ENCODE results near the gene PKN3.
"Not testable (repeated sequence)": the region's sequence is repeated elsewhere in the genome, so short reads cannot be mapped to it uniquely, and the experiment has no call there.

Gene PKN3

DNA sequence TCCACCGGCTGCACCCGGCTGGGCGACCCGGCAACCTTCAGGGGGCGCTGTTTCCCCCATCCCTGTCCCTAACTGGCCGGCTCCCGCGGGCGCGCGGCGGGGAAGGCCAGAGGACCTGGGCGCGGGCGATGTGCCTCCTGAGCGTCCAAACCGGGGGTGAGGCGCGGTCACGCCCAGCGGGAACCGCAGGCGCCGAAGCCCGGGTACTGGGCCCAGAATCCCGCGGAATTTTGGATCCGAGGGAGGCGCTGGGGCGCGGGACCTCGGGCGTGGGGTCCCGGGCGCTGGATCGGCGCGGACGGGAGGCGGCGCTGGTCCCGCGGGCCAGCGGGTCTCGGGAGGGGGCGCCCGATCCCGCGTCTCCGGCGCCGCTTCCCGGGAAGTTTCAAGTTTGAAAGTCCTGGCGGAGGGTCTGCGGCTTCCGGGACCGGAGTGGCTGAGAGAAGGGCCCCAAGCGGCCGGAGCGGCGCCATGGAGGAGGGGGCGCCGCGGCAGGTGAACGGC, at the start of gene PKN3:
Gene PKN3 (plus strand): TSS at position 59 of the 504 bp plus-strand sequence. CDS start 413 bp downstream, at position 472.
- DNase-seq (ENCODE audit: low read depth), result peak; percentile 69
- H3K4me3 ChIP-seq (ENCODE audit: low read depth, low read length), result peak within 1 kb of the TSS; percentile 66
- TF ChIP-seq, protein P1, sequence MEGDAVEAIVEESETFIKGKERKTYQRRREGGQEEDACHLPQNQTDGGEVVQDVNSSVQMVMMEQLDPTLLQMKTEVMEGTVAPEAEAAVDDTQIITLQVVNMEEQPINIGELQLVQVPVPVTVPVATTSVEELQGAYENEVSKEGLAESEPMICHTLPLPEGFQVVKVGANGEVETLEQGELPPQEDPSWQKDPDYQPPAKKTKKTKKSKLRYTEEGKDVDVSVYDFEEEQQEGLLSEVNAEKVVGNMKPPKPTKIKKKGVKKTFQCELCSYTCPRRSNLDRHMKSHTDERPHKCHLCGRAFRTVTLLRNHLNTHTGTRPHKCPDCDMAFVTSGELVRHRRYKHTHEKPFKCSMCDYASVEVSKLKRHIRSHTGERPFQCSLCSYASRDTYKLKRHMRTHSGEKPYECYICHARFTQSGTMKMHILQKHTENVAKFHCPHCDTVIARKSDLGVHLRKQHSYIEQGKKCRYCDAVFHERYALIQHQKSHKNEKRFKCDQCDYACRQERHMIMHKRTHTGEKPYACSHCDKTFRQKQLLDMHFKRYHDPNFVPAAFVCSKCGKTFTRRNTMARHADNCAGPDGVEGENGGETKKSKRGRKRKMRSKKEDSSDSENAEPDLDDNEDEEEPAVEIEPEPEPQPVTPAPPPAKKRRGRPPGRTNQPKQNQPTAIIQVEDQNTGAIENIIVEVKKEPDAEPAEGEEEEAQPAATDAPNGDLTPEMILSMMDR (conservative IDR thresholded peaks at IDR 0.05; ENCODE audit: low read depth, low read length), result peak; percentile 77

DNA sequence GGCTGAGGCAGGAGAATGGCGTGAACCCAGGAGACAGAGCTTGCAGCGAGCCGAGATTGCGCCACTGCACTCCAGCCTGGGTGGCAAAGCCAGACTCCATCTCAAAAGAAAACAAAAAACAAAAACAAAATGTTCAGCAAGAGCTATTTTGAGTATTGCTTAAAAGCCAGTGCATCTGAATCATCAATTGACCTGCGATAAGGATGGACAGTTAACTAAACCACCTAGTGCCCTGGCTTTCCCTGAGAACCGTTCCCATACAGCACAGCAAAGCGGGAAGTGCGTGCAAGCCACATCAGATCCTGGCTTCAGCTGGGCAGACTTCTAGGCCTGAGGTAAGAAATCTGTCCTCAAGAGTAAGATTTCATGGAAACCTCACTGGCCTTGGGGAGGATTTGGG, 48.4 kb upstream of the PKN3 start:
- no peak for DNase-seq (ENCODE audit: low read depth)
- no peak overlapping the region for H3K4me3 ChIP-seq (ENCODE audit: low read depth, low read length)
- TF ChIP-seq, protein P1 (conservative IDR thresholded peaks at IDR 0.05; ENCODE audit: low read depth, low read length), result no peak

DNA sequence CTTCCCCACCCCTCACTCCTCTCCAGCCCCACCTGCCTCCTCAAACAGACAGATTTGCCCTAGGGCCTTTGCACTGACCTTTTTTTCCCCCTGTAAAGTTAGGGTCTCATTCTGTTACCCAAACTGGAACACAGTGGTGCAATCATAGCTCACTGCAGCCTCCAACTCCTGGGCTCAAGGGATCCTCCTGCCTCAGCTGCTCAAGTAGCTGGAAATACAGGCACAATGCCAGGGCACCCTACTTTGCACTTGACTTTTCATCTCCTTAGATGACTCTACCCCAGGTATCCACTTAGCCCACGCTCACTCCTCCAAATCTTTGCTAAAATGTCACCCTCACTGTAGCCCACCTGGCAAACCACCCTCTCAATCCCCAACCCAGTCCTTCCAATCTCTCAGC, 47.8 kb upstream of the PKN3 start:
- DNase-seq (ENCODE audit: low read depth), result no peak
- TF ChIP-seq, protein P1 (conservative IDR thresholded peaks at IDR 0.05; ENCODE audit: low read depth, low read length), result no peak
- no peak overlapping the region for H3K4me3 ChIP-seq (ENCODE audit: low read depth, low read length)

DNA sequence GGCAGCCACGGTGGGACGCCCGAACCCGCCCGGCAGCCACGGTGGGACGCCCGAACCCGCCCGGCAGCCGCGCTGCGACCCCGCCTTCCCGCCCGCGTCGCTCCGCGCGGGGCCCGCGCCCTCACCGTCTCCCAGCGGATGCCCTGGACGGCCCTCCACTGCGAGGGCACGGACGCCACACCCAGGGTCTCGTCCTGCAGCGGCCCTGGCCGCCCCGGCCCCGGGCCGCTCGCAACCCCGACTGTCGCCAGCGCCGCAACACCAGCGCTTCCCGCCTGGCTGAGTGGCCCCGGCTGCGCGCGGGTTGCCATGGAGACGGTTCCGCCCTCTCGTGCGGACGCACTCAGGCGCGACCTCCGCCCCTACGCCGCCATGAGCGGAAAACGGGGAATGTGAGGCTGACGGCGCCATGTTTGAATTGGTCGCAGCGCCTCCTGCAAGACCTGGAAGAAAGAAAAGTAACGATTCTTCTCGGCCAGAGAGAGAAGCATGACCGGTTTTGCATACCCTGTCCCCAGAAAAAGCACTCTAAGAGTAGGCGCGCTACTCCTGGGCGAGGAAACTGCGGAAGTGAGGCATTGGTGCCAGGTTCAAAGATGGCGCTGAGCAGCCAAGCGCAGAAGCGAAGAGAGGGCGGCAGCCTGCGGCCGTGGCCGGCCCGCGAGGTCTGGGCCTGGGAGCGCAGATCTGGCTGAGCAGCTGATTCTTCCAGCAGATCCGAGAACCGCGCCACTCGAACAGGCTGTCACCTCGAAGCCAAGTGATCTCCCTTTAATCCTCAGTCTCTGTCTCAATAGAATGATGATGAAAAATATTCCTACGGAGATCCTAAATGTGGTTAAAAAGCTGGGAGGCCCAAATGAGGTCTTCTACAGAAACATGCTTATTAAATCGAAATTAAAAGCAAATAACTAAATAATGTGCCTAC, 45.6 kb upstream of the PKN3 start, which contains the start of gene DYNC2I2:
Gene DYNC2I2 (minus strand): TSS at position 432 of the 928 bp plus-strand sequence. CDS start 121 bp downstream, at position 311.
- peak; percentile 94 for DNase-seq (ENCODE audit: low read depth)
- peak within 1 kb of the TSS; percentile 72 for H3K4me3 ChIP-seq (ENCODE audit: low read depth, low read length)
- TF ChIP-seq, protein P1 (conservative IDR thresholded peaks at IDR 0.05; ENCODE audit: low read depth, low read length), result no peak

DNA sequence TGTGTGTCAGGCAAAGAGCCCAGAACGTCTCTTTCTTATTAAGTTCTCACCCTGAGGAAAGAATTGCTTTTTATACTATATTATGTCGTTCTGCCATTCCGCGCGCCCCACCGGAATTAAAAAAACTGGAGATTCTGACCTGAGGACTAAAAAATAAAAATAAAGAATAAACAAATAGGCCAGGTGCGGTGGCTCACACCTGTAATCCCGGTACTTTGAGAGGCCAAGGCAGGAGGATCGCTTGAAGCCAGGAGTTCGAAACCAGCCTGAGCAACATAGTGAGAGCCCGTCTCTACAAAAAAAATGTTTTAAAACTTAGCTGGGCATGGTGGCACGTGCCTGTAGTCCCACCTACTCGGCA, 45.0 kb upstream of the PKN3 start:
- no peak for DNase-seq (ENCODE audit: low read depth)
- TF ChIP-seq, protein P1 (conservative IDR thresholded peaks at IDR 0.05; ENCODE audit: low read depth, low read length), result no peak
- H3K4me3 ChIP-seq (ENCODE audit: low read depth, low read length), result no peak overlapping the region

DNA sequence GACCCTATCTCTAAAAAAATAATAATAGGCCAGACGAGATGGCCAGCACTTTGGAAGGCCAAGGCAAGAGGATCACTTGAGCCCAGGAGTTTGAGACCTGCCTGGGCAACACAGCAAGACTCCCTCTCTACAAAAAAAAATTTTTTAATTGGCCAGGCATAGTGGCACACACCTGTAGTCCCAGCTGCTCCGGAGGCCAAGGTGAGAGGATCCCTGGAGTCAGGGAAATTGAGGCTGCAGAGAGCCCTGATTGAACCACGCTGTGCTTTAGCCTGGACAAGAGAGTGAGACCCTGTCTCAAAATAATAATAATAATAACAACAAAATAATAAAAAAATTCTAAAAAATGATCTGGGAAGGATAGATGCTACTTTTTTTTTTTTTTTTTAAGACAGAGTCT, 44.5 kb upstream of the PKN3 start:
- TF ChIP-seq, protein P1 (conservative IDR thresholded peaks at IDR 0.05; ENCODE audit: low read depth, low read length), result no peak
- DNase-seq (ENCODE audit: low read depth), result no peak
- H3K4me3 ChIP-seq (ENCODE audit: low read depth, low read length), result no peak overlapping the region

DNA sequence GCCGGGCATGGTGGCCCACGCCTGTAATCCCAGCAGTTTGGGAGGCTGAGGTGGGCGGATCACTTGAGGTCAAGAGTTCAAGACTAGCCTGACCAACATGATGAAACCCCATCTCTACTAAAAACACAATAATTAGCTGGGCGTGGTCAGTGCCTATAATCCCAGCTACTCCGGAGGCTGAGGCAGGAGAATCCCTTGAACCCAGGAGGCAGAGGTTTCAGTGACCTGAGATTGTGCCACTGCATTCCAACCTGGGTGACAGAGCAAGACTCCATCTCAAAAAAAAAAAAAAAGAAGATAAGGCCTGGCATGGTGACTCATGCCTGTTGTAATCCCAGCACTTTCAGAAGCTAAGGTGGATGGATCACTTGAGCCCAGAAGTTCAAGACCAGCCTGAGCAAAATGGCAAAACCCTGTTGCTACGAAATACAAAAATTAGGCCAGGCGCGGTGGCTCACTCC, 35.8 kb upstream of the PKN3 start:
- H3K4me3 ChIP-seq (ENCODE audit: low read depth, low read length), result not testable (repeated sequence)
- peak; percentile 38 for DNase-seq (ENCODE audit: low read depth)

All from choroid plexus epithelial cell (primary cell).